Activated CD8-positive, alpha-beta memory T cell treated with anti-CD3 and anti-CD28 coated beads for 48 hours (primary cell): ENCODE results near the gene TMEM187.
"Not testable (repeated sequence)": the region's sequence is repeated elsewhere in the genome, so short reads cannot be mapped to it uniquely, and the experiment has no call there.

Source experiments
- DNase-seq, 3 experiments: peaks; one replicate each; pipeline ENCODE4 v3.0.0-alpha.2; 2020; ENCODE audit warnings: low read depth in 2 of 3, low spot score in 2 of 3

The TMEM187 gene

DNA sequence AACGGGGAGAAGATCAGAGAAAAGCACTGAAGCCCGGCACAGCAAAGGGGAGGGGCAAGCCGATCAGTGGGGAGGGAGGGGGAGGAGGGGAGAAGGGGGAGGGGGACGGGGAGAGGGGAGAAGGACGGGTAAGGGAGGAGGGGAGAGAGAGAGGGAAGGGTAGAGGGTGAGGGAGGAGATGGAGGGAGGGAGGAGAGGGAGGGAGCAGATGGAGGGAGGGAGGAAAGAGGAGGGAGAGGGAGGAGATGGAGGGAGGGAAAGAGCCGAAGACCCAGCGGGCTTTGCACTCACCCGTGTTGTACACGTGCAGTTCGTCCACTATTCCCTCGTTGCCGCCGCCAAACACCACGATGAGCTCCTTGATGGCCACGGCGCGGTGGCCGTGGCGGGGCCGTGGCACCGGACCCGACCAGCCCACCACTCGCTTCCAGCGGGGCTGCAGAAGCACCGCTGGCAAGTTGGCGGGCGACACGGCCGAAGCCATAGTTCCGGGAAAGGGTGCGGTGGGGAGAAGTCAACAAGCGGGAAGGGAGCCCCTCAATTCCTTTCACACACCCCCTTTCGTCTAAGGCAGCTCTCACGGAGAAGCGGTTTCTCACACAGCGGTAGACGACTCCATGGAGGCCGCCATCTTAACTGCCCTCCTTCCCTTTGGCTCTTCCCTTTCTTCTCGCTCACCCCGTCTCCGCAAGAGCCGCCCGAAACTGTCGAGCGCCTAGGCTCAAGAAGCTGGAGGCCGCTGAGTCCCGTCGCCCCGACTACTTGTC is 2.0 kb upstream of the TMEM187 start:
- no peak for DNase-seq

DNA sequence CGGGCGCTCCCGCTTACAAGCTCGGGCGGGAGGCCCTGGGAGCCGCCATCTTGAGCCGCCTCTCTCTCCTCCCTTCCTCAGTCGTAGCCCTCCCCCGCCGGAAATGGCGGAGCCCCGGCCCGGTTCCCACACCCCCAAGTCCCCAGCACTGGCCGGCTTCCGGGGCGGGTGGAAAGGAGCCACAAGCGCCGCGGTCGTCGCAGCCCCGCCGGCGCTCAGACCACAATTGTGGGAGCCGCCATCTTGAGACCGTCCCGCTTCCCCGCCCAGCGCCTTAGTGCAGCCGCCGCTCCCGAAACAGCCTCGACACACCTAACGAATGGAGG is 1.5 kb upstream of the TMEM187 start:
- DNase-seq = peak; percentile 55 to 83 (median 76)

DNA sequence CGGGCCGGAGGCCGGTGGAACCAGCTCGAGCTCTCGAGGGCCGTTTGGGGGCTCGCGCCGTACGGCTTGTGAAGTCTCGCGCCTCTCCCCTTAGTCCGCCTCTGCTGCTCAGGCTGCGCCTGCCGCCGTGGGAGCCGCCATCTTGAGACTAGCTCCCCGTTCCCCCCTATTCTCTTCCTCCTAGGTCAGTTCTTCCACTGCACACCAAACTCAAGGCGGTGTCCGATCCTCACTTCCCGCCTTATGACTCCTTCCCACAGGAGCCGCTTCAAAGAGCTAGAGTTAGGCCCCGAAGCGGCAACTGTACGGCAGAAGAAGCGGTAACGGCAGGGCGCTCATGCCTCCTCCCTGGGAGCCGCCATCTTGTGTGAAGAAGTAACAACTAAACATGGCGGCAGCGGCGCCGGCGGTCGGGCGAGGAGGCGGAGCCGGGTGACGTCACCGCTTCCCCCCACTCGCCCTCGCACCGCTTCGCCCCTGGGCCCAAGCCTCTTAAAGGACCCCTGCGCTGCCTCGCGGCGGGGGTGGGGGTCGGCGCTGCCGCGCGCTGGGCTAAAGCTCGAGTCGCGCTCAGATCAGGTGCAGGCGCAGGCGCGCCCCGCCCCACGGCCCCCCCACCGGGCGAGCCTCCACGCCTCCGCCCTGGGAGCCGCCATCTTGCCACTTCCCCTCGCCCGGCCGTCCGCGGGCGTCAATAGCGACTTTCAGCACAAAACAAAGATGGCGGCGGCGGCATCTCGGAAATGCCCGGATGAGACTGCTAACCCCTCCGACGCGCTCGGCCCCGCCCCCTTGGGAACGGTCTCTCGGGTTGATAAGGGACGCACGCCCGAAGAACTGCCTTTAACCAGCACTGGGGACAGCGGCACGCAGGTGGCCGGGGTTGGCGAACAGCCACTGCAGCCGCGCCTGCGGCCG is 845 bp upstream of the TMEM187 start, which contains the start of gene HCFC1:
Gene HCFC1, minus strand, starts transcription at position 369 of the 918 bp plus-strand sequence. CDS start 978 bp downstream, outside the sequence.
- DNase-seq = peak; percentile 73 to 85 (median 84)

DNA sequence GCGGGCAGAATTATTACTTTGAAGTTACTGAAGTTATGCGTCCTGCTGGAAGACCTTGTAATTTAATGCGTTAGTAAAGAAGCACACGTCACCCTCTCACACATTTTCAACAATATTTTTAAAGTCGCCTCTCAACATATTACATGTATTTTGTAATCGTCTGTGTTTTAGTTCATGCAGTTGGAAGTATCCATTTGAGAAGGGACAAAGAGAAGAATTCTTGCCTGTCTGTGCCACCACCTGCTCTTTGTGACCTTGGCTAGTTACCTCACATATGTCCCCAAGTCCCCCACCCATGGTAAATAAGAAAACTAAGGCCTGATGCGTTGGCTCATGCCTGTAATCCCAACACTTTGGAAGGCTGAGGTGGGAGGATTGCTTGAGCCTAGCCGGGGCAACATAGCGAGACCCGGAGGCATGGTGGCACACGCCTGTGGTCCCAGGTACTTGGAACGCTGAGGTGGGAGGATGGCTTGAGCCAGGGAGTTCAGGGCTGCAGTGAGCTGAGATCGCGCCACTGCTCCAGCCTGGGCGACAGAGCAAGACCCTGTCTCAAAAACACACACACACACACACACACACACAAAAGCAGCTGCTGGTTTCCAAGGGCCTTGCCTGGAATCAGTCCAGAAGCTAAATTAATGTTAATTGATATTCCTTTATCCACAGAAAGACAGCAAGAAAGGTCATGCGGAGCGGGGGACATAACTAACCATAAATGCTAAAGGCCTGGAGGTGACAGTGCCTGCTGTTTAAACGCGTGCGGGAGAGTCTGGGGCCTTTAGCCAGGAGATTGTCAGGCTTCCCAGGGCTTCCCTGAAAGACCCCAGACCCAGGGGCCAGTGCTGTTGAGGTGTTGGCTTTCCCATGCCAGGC is 811 bp downstream of the TMEM187 start:
- no peak for DNase-seq

DNA sequence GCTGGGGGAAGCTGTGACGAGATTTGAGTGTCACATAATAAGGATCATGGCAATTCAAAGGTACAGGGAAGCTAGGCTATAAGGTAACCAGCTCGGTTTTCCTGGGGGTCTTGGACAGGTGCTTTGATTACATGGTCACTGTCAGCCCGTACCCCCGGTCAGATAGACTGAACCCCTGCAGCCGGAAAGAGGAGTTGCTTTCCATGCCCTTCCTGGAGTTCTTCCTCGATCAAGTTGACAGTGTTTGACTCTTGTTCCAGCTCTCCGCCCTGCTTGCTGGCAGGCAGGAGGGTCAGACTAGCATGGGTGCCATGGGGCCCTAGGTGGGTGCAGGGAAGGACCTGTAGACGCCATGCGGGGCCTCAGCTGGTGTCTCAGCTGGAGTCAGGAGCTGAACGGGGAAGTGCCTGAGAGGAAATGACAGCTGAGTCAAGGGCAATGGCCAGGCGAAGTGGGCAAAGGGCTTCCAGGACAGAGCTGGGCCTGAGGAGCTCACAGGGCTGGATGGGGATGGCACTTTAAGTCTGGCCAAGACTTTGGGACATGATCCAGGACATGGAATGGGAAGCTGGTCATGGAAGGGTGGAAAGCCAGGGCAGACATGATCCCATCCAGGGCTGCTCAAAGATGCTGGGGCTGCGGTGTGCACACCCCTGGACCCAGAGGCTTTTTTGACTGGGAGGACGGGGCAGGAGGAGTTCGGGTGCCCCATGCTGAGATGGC is 1.6 kb downstream of the TMEM187 start:
- no peak for DNase-seq

DNA sequence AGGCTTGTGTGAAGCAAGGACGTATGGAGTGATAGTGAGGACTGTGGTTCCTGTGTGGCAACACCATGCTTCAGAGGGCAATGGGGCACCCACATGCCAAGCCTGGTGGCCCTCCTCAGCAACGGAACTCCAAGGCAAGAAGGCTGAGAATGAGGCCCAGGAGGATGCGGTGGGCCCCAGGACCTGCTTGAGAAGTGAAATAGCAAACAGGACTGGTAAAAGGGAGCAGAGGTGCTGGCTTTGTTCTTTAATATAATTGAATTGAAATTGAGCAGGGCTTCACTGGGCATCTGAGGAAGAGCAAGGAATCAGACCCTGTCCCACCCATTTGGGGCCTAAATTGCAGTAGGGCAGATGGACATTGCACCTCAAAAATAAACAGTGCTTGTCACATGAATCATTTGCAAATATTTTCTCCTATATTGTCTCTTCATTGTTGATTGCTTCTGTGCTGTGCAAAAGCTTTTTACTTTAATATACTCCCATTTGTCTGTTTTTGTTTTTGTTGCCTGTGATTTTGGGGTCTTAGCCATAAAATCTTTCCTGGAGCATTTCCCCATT is 2.3 kb downstream of the TMEM187 start:
- no peak for DNase-seq

DNA sequence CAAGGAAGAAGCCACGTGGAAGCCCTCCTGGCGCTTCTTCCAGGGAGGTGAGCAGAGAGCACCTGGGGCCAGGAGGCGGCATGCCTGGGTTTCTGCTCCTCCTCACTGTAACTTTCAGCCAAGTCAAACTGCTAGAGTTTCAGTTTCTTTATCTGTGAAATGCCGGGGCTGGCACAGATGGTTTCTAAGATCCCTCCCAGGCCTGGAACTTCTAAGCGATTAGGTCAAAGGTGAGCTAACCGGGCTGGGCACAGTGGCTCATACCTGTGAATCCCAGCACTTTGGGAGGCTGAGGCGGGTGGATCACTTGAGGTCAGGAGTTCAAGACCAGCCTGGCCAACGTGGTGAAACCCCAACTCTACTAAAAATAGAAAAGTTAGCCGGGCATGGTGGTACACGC is 7.8 kb downstream of the TMEM187 start:
- not testable (repeated sequence) for DNase-seq

DNA sequence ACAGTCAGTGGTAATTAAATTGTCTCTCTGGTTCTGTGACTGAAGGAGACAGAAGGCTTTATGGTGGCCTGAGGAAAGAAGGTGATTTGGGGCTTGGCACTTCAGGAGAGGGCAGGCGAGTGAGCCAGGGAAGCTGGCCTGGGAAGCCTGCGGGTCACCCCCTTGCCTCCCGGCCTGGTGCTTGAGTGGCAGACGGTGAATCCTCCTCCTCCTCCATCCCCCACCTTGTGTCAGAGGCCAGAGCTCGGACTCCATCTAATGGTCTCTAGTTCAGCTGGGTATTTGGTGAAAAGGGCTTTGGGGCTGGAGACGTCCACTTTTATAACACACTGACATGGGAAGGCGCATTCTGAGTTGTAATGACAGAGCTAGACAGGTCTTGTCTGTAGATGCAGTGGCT is 8.7 kb downstream of the TMEM187 start:
- no peak for DNase-seq

DNA sequence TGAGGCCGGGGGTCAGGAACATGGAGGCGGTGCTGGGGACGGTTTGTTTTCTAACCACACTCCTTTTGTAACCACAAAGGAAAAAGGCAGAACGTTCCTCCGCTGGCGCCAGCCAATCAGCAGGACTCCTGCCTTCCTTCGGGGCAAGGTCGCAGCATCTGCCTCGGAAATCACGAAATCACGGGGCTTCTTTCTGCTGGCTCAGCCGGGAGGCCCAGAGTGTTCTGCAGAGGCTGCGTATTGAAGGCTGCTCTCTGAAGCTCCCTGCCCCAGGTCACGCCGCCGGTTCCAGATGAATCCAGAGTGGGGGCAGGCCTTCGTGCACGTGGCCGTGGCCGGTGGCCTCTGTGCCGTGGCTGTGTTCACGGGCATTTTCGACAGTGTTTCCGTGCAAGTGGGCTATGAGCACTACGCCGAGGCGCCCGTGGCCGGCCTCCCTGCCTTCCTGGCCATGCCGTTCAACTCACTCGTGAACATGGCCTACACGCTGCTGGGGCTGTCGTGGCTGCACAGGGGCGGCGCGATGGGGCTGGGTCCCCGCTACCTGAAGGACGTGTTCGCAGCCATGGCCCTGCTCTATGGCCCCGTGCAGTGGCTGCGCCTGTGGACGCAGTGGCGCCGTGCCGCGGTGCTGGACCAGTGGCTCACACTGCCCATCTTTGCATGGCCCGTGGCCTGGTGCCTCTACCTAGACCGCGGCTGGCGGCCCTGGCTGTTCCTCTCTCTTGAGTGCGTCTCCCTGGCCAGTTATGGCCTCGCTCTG is 9.4 kb downstream of the TMEM187 start:
- DNase-seq = peak in 1 of 3 experiments; percentile 46

DNA sequence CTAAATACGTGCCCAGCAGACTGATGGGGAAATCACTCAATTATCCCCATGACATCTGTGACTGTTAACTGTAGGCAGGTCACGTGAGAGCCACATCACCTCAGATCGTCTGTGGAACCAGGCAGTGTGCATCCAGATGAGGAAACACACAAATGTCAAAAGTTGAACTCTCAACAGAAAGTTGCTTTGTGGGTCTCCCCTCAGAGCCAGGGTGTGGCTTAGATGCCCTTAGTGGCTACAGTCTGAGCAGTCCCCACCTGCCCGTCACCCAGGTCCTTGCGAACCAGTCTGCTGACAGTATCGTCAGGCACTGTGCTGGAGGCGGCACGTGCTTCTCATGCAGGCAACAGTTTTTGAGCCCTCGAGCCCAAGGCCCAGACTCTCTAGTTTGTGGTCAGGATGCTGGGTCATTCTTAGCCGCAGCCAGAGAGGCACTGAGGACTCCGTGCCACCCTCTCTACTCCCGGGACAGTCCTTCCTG is 10.8 kb downstream of the TMEM187 start:
- no peak for DNase-seq

DNA sequence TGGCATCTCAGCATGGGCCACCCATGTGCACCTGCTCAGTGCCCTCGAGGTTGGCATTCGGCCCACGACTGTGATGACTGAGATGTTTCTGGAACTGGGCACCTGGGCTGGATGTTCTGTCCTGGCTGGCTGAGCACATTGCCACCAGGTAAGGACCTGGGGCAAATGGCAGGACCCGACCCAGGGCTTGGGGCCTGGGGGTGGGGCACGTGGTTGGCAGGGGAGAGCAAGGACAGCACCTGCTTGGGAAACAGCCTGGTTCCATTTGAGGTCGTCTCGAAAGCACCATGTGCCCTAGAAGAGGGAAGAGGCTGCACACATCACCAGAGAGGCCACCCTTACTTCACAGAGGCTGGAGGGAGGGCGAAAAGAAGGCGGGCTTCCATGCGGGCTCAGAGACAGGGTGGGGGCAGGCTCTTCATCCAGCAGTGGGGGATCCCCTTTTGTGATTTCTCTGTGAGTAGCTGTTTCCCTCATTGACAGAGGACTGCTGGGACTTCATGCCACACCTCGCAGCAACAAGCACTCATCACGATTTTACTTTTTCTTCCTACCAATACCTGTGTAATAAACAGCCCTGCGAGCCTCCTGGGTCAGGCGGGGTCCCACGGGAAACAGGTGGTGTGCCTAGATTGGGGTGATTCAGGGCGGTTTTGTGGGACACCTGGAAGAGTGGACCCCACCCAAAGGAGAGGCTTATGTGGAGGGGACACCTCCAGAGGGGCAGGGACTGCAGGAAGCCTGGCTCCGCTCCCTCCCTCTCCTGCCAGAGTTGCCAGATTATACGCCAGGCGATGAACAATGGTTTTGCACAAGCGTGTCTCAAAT is 12.0 kb downstream of the TMEM187 start:
- no peak for DNase-seq

DNA sequence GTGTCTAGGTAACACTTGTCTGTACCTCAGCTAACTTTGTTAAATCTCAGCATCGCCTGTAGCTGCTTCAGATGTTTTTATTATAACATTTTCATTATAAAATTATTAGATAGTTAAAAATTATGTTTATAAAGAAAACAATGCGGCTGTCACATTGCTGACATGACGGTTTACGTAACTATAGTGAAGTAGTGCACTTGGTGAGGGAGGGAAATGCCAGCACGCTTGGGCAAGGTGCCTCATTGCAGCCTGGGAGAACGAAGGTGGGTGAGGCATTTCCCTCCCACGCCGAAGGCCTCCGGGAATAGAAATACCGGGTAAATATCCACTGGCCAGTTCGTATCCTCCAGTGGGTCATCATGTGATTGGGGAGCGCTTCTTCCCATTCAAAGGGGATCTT is 15.9 kb downstream of the TMEM187 start:
- DNase-seq = no peak

DNA sequence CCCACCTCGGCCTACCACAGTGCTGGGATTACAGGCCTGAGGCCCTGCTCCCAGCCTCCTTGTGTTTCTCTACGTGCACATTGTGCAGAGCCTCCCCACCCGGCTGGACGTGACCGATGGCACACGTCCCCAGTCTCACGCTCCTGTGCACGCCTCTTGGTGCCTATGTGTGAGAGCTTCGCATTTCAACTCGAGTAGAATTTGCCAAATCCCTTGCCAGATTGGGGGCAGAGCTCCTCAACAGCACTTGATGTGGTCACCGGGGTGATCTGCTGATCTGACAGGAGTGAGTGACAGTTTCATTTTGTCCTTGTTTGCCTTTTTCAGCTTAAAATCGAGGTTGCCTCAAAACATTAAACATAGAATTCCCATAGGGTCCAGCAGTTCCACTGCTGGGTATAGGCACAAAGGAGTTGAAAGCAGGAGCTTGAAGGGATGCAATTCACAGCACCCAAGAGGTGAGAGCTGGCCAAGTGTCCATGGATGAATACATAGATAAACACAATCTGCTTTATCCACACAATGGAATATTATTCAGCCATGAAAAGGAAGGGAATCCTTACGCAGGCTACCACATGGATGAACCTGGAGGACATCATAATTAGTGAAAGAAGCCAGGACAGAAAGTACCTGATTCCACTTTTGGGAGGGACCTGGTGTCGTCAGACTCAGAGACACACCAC is 17.6 kb downstream of the TMEM187 start:
- DNase-seq = no peak

DNA sequence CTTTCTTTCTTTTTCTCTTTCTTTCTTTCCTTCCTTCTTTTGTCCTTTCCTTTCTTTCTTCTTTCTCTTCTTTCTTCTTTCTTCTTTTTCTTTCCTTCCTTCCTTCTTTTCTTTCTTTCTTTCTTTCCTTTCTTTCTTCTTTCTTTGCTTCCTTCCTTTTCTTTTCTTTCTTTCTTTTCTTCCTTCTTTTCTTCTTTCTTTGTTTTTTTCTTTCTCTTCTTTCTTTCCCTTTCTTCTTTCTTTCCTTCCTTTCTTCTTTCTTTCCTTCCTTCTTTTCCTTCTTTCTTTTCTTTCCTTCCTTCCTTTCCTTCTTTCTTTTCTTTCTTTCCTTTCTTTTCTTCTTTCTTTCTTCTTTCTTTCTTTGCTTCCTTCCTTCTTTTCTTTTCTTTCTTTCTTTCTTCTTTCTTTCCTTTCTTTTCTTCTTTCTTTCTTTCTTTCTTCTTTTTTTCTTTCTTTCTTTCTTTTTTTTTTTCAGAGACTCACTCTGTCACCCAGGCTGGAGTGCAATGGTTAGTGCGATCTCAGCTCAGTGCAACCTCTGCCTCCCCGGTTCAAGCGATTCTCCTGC is 18.5 kb downstream of the TMEM187 start:
- DNase-seq = no peak

DNA sequence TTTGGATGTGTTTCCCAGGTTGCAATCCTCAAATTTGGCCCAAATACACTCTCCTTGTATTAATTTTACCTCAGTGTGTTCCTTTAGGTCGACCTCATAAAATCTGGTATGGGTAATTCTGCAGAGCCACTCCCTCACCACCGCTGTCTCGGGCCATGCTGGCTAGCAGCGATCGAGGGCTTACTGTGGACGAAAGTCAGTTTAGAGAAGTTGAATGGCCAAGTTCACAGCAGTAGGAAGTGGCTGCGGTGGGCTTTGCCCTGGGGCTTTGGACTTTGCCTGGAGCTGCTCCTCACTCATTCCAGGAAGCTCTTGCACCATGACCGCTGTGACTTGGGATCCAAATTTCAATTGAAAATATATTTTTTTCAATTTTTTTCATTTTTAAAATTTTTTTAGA is 19.6 kb downstream of the TMEM187 start:
- DNase-seq = no peak

DNA sequence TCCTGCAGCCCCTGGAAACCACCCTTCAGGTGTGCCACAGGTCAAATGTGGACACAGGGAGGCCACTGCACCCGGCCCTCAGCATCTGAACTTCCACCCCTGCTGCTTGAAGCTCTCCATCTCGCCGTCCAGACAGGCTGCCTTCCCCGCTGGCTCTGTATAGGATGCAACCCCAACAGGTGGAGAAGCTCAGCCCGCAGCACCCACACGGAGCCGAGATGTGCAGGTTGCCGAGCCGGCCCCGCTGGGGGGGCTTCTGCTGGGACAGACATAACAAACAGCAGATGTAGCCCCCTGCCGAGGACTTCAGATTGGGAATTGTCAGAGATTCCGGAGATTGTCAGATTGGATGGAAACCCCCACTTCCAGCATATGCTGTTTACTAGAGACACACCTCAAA is 20.5 kb downstream of the TMEM187 start:
- no peak for DNase-seq

DNA sequence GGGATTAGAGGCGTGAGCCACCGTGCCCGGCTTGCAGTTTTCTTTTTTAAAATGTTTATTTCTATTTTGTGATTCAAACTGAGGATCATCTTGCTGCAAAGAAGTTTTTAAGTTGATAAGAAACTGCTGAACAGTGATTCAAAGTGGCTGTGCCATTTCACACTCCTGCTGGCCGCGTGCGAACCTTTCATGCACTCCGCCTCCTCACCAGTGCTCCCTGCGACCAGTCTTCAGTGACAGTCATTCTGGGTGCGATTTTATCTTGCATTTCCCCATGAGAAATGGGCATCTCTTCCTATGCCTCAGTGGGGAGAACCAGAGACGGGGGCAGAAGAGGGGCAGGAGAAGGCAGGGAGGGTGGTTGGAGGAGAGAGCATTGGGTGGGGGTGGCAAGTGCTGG is 21.4 kb downstream of the TMEM187 start:
- no peak for DNase-seq

DNA sequence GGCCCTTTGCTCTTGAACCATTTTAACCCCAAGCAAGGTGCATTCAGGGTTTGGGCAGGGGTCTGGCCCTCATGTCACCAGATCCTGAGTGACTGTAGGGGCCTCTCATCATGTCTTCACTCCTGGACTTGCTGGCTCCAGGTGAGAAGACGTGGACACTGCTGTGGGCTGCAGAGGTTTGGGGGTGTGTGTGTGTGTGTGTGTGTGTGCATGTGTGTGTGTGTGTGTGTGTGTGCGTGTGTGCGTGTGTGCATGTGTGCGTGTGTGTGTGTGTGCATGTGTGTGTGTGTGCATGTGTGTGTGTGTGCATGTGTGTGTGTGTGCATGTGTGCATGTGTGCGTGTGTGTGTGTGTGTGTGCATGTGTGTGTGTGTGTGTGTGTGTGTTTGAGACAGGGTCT is 21.8 kb downstream of the TMEM187 start:
- not testable (repeated sequence) for DNase-seq
